ENCODE data around the gene AP1S1. TPM values are rescaled to one million over a fixed set of nuclear protein-coding genes. Genes with fewer than 3 reads are reported as not detected.
A peak's percentile ranks its signal among the peaks of the same experiment; 100 is the strongest.

AP1S1 gene
- total RNA-seq, 3 donors from 2014 or later: 32.3 to 83.6 (median 63.9) TPM

DNA sequence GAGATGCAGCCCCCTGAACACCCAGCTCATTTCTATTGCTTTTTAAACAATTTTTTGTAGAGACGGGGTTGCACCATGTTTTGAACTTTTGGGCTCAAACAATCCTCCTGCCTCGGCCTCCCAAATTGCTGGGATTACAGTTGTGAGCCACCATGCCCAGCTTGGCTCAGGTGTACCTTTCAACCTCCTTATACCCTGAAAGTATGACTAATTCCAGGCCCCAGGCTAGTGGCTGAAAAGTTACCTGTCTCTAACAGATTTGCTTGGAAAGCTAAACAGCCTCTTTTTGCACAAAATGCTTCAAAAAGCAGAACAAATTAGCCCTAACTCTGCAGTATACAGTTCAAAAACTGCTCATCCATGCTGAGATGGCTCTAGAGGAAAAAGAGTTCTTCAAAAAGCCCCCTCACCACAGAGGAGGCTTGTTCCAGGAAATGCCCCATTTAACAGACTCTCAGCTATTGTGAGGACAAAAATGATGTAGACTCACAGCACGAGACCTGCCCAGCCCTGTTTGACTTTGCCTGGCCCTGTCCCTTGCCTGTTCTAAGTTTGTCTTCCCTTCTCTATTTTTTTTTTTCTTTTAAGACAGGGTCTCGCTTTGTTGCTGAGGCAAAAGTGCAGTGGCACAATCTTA lies 13.4 kb upstream of the AP1S1 start:
- TF ChIP-seq, protein P1, sequence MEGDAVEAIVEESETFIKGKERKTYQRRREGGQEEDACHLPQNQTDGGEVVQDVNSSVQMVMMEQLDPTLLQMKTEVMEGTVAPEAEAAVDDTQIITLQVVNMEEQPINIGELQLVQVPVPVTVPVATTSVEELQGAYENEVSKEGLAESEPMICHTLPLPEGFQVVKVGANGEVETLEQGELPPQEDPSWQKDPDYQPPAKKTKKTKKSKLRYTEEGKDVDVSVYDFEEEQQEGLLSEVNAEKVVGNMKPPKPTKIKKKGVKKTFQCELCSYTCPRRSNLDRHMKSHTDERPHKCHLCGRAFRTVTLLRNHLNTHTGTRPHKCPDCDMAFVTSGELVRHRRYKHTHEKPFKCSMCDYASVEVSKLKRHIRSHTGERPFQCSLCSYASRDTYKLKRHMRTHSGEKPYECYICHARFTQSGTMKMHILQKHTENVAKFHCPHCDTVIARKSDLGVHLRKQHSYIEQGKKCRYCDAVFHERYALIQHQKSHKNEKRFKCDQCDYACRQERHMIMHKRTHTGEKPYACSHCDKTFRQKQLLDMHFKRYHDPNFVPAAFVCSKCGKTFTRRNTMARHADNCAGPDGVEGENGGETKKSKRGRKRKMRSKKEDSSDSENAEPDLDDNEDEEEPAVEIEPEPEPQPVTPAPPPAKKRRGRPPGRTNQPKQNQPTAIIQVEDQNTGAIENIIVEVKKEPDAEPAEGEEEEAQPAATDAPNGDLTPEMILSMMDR (IDR thresholded peaks at IDR 0.05): no peak
- H3K36me3 ChIP-seq (ENCODE audit: low read depth): no peaks in the 10 kb centered on the region
- H3K4me3 ChIP-seq: no peak overlapping the region
- ATAC-seq (no peak), DNase-seq (no peak)
- no peaks in the 10 kb centered on the region for H3K9me3 ChIP-seq
- intact Hi-C loops (cut with DNase I, micrococcal nuclease): no loop called here
- peaks cover 6% of the 10 kb centered on the region for H3K4me1 ChIP-seq (ENCODE audit: low read depth)

DNA sequence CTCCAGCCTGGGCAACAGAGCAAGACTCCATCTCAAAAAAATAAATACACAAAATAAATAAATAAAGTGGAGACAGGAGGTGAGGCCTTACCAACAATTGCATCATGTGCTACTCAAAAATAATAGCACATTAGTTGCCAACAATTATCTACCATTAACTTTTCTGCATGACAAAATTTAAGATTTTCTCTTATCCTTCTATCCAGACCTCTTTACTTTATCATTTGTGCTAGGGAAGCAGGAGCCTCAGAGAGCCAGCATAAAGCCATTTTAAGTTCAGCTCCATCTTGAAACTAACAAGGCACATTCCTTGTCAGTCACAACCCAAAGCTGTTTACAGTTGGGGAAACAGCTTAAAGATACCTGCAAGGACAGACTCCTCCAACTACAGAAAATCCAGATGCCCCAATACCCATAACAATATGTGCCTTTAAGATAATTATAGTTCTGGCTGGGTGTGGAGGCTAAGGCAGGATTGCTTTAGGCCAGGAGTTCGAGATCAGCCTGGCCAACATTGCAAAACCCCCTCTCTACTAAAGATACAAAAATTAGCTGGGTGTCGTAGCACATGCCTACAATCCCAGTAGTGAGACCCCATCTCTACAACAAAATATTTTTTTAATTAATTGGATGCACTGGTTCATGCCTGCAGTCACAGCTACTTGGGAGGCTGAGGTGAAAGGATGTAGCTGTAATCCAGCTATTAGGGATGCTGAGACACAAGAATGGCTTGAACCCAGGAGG lies 2.2 kb upstream of the AP1S1 start:
- intact Hi-C loops (cut with DNase I, micrococcal nuclease): loop anchor here in 1 of 2 donors (10.0 kb wide), 1 partner anchor 133 kb away; no protein-coding TSS in a partner anchor
- DNase-seq (no peak), ATAC-seq (no peak)
- TF ChIP-seq, protein P1 (IDR thresholded peaks at IDR 0.05): no peak
- no peak overlapping the region for H3K4me3 ChIP-seq
- peaks cover 5% of the 10 kb centered on the region for H3K4me1 ChIP-seq (ENCODE audit: low read depth)
- no peaks in the 10 kb centered on the region for H3K36me3 ChIP-seq (ENCODE audit: low read depth)
- no peaks in the 10 kb centered on the region for H3K9me3 ChIP-seq

GRCh38 chr7:101154693-101155102 lies 422 bp downstream of the AP1S1 start:
- TF ChIP-seq, protein P1 (IDR thresholded peaks at IDR 0.05): no peak
- no peaks in the 10 kb centered on the region for H3K36me3 ChIP-seq (ENCODE audit: low read depth)
- H3K4me3 ChIP-seq: peak overlapping the region; percentile 68
- peaks cover 9% of the 10 kb centered on the region for H3K4me1 ChIP-seq (ENCODE audit: low read depth)
- ATAC-seq: peak; percentile 70
- peak in 2 of 3 donors; percentile 66 to 68 for DNase-seq
- no peaks in the 10 kb centered on the region for H3K9me3 ChIP-seq
- intact Hi-C loops (cut with DNase I, micrococcal nuclease): loop anchor here in 1 of 2 donors (10.0 kb wide), 1 partner anchor 130 kb away; no protein-coding TSS in a partner anchor

GRCh38 chr7:101155303-101155702 lies 1.0 kb downstream of the AP1S1 start:
- TF ChIP-seq, protein P1 (IDR thresholded peaks at IDR 0.05): no peak
- ATAC-seq (no peak), DNase-seq (no peak)
- Histone ChIP-seq H3K9me3 (no peaks in the 10 kb centered on the region), H3K36me3 (ENCODE audit: low read depth) (no peaks in the 10 kb centered on the region), H3K4me3 (no peak overlapping the region), H3K4me1 (ENCODE audit: low read depth) (peaks cover 9% of the 10 kb centered on the region)
- intact Hi-C loops (cut with DNase I, micrococcal nuclease): loop anchor here in 1 of 2 donors (10.0 kb wide), 1 partner anchor 129 kb away; no protein-coding TSS in a partner anchor

GRCh38 chr7:101156277-101156676 lies 2.0 kb downstream of the AP1S1 start:
- no peak for ATAC-seq
- H3K9me3 ChIP-seq: no peaks in the 10 kb centered on the region
- H3K36me3 ChIP-seq (ENCODE audit: low read depth): no peaks in the 10 kb centered on the region
- DNase-seq: no peak
- TF ChIP-seq, protein P1 (IDR thresholded peaks at IDR 0.05): no peak
- H3K4me1 ChIP-seq (ENCODE audit: low read depth): peaks cover 9% of the 10 kb centered on the region
- no peak overlapping the region for H3K4me3 ChIP-seq
- intact Hi-C loops (cut with DNase I, micrococcal nuclease): loop anchor here in 1 of 2 donors (10.0 kb wide), 1 partner anchor 129 kb away; no protein-coding TSS in a partner anchor

Measured in mucosa of descending colon (tissue), 3 donors.